Anterior cingulate cortex (tissue), 58 donors: Measurements from ENCODE around the gene SGCE.
A peak's percentile ranks its signal among the peaks of the same experiment; 100 is the strongest.
"Not testable (repeated sequence)": the region's sequence is repeated elsewhere in the genome, so short reads cannot be mapped to it uniquely, and the experiment has no call there.

ENCODE experiments used
- DNase-seq, 58 donors: peaks; one replicate each; lab custom pipeline; 2025; lab: John Stamatoyannopoulos, UW

The SGCE gene, protein sequence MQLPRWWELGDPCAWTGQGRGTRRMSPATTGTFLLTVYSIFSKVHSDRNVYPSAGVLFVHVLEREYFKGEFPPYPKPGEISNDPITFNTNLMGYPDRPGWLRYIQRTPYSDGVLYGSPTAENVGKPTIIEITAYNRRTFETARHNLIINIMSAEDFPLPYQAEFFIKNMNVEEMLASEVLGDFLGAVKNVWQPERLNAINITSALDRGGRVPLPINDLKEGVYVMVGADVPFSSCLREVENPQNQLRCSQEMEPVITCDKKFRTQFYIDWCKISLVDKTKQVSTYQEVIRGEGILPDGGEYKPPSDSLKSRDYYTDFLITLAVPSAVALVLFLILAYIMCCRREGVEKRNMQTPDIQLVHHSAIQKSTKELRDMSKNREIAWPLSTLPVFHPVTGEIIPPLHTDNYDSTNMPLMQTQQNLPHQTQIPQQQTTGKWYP

GRCh38 chr7:94655848-94656657 lies at the start of gene SGCE:
SGCE (minus strand) TSS chr7:94656133; CDS start chr7:94656098, 35 bp downstream.
- peak in 56 of 58 donors; percentile 21 to 89 (median 76) for DNase-seq

DNA sequence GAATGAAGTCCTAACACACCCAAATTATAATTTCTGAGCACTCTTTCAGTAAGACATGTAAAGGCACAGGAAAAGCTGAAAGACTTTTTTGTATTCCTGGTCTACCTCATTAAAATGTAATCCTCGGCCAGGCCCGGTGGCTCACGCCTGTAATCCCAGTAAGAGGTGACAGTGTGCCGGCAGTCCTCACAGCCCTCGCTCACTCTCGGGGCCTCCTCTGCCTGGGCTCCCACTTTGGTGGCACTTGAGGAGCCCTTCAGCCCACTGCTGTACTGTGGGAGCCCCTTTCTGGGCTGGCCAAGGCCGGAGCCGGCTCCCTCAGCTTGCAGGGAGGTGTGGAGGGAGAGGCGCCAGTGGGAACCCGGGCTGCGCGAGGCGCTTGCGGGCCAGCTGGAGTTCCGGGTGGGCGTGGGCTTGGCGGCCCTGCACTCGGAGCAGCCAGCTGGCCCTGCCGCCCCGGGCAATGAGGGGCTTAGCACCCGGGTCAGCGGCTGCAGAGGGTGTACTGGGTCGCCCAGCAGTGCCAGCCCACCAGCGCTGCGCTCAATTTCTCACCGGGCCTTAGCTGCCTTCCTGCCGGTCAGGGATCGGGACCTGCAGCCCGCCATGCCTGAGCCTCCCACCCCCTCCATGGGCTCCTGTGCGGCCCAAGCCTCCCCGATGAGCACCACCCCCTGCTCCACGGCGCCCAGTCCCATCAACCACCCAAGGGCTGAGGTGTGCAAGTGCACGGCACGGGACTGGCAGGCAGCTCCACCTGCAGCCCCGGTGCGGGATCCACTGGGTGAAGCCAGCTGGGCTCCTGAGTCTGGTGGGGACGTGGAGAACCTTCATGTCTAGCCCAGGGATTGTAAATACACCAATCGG lies 49.5 kb upstream of the SGCE start:
- DNase-seq: not testable (repeated sequence)

- no peak for DNase-seq
These were observed 45.6 kb upstream of the SGCE start for GRCh38 chr7:94701555-94701973.

GRCh38 chr7:94700926-94701554 lies 45.1 kb upstream of the SGCE start:
- no peak for DNase-seq

- no peak for DNase-seq
These were observed 42.3 kb upstream of the SGCE start for GRCh38 chr7:94698275-94698674.

GRCh38 chr7:94697035-94697974 lies 41.4 kb upstream of the SGCE start:
- DNase-seq: no peak

DNA sequence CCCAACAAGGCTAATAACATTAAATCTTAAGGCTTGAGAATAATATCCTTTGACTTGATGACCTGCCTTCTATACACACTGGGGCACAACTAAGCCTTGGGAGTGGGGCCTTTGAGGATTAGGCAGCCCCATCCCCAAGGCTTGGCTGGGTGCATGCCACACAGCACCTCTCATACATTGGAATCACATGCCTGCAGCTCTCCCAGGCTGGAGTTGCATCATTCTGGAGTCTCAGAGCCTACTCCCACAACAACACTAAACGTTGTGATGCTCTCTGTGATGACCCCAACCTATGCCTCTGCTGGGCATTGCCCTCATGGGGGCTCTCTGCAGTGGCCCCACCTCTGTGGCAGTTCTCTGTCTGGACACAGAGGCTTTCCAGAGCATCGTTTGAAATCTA lies 31.9 kb upstream of the SGCE start:
- DNase-seq: no peak

DNA sequence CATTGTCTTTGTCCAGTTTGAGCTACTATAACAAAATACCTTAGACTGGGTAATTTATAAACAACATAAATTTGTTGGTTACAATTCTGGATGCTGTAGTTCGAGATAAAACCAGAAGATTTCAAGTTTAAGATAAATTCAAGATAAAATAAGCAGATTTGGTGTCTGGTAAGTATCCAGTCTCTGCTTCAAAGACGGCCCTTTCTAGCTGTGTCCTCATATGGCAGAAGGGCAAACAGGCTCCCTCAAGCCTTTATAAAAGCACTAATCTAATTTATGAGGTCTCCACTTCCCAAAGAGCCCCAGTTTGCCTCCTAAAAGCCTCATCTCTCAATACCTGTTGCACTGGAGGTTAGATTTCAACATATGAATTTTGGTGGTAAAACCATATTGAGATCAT lies 31.1 kb upstream of the SGCE start:
- no peak for DNase-seq

DNA sequence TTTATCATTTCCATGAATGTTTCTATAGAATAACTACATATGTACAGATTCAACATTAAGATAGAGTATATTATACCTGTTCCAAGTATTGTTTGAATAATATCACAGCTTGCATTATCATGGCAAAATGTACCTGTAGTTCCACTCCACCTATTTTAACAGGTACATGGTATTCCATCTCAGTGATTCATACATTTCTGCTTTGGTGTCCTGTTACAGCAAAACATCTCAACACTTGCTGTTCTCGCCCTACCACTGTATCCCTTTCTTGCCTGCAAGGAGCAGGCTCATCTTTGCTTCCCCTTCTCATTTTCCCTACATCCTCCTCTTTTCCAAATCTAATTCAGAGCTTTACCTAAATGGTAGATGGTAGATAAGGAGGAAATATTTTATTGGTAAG lies 27.1 kb upstream of the SGCE start:
- DNase-seq: no peak

GRCh38 chr7:94679358-94679757 lies 23.4 kb upstream of the SGCE start:
- DNase-seq: no peak

- no peak for DNase-seq
These were observed 20.5 kb upstream of the SGCE start for GRCh38 chr7:94676431-94676830.

GRCh38 chr7:94675356-94675755 lies 19.4 kb upstream of the SGCE start:
- no peak for DNase-seq

- no peak for DNase-seq
These were observed 15.7 kb upstream of the SGCE start for GRCh38 chr7:94671444-94672235.

DNA sequence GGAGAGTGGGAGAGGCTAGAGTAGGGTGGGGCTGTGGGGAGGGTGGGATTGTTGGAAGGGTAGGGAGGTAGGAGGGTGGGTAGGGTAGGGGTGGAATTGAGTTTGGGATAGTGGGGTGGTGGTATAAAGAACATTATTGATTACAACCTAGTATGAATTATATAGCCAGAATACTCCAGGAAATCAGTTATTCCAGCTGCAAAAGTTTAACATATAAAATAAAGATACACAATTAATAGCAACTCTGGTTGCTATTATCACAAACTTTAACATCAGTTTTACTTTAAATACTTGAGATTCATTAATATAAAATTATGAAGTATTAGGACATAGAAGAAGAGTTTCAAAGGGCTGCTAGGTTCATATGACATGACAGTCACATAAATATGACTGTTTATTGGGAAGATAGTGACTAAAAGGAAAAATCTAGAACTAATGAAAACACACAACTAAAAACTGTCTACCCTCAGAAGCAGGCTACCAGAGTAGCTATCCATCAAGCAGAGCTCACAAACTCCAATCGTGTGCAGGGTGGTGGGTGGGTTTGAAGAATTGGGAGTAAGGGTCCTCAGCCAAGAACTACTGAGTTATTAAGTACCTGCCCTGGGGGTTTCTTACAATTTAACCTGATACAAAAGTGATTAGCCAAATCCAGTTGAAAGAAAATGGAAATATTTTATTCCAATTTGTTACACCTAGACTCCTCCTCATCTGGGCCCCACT lies 14.0 kb upstream of the SGCE start:
- DNase-seq: no peak

GRCh38 chr7:94666879-94667587 lies 11.1 kb upstream of the SGCE start:
- no peak for DNase-seq

- no peak for DNase-seq
These were observed 9.5 kb upstream of the SGCE start for GRCh38 chr7:94665426-94665825.

DNA sequence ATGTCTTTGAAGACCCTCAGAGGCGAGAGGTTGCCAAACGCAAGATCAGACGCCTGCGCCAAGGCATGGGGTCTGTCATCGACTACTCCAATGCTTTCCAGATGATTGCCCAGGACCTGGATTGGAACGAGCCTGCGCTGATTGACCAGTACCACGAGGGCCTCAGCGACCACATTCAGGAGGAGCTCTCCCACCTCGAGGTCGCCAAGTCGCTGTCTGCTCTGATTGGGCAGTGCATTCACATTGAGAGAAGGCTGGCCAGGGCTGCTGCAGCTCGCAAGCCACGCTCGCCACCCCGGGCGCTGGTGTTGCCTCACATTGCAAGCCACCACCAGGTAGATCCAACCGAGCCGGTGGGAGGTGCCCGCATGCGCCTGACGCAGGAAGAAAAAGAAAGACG lies 8.1 kb upstream of the SGCE start:
- DNase-seq: no peak
